Cerebellar cortex (tissue), 1 donor: Measurements from ENCODE around the gene LTK.

Experiments
- DNase-seq: peaks from one replicate; pipeline ENCODE4 v3.0.0-alpha.2; 2015; ENCODE audit warnings: low spot score

LTK gene

GRCh38 chr15:41498657-41499056 lies 15.0 kb downstream of the LTK start:
- DNase-seq, result no peak

DNA sequence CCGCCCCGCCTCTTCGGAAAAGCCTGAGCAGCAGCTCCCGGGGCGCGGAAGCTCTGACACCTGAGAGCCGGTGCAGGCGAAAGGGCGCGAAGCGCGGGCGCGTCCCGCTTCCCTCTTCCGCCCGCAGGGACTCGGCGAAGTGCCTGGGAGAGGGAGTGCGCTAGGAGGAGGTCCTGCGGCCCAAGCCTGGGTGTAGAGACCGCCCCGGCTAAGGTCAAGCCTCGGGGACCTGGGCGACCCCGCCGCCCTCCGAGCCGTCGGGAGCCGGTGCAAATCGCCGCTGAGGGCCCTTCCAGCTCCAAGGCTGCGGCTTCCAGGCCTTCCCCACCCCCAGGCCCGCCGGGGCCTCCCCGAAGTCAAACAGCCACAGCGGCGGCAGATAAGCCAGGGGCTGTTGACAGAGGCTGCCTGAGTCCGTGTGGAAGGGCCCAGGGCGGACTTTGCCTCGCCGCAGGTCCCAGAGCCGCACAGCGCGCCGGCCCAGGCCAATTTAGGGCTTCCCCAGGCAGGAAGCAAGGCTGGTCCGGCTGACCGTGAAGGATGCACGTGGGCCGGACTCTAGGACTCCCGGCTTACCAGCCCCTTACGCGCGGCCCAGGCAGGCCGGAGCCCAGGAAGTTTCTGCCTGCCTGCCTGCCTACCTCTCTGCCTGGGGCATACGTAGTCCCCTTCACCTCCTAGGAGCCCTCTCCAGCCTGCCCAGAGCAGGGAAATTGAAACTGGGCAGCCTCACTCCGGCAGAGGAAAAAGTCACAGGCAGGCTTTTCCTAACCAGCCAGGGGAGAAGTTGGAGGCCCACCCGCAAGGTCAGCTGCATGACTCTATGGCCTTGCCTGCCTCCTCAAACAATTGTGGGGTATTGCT lies 17.7 kb downstream of the LTK start:
- no peak for DNase-seq

- no peak for DNase-seq
These were observed 18.5 kb downstream of the LTK start for GRCh38 chr15:41494922-41495735.

GRCh38 chr15:41494190-41494921 lies 19.3 kb downstream of the LTK start:
- no peak for DNase-seq

GRCh38 chr15:41493902-41494189 lies 19.8 kb downstream of the LTK start:
- DNase-seq, result no peak

GRCh38 chr15:41493205-41493901 lies 20.3 kb downstream of the LTK start, which contains the start of gene ITPKA:
ITPKA (plus strand) TSS chr15:41493874; CDS start chr15:41493928, 54 bp downstream.
- peak; percentile 57 for DNase-seq

DNA sequence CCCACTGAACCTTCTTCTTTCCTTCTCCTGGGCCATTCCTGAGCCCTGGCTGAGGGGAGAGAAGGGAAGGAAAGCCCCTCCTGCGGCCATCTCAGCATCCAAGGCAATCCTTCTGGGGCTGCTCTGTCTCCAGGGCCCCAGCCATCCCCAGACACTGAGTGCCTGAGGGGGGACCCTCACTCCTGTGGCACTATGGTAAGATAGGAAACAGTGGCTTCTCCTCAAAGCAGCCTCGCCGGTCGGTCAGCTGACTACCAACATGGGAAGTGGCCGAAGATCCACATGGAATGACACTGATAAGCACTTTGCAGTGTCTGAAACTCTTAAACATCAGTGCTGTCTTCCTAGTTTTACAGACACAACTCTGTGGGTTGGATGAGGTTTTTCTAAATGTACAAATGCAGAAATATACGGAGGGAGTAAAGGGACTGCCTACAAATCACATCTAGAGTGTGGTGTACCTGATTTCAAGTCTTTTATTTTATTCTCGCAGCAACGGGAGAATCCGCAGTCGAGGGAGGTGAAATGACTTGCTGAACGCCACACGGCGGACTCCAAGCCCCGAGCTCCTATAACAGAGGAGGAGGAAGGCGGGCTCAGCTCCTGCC lies 20.9 kb downstream of the LTK start:
- no peak for DNase-seq

- DNase-seq, result no peak
These were observed 21.7 kb downstream of the LTK start for GRCh38 chr15:41491889-41492288.

DNA sequence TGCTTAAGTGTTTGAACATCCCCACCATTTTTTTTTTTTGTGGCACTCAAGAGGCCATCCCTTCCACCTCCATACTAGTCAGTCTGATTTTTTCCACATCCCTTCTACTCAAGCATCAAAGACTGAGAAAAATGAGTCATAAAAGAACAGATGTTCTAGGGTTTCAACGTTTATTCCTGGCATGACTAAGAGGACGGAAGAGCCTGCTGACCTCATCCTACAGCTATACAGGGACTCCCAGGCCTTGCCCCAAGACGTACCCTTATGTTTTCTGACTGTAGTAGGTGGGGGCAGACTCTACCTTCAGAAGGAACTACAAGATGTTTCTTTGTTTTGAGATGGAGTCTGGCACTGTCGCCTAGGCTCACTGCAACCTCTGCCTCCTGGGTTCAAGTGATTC lies 23.3 kb downstream of the LTK start:
- DNase-seq, result no peak

DNA sequence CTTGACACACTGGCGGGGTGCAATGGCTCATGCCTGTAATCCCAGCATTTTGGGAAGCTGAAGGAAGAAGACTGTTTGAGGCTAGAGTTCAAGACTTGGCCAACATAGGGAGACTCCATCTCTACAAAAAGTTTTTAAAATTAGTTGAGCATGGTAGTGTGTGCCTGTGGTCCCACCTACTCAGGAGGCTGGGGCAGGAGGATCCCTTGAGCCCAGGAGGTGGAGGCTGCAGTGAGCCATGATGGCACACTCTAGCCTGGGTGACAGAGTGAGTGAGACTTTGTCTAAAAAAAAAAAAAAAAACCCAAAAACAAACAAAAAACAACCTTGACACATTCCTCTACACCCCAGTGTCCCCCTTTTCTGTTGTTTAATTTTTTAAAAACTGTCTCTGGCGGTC lies 24.0 kb downstream of the LTK start:
- DNase-seq, result no peak

DNA sequence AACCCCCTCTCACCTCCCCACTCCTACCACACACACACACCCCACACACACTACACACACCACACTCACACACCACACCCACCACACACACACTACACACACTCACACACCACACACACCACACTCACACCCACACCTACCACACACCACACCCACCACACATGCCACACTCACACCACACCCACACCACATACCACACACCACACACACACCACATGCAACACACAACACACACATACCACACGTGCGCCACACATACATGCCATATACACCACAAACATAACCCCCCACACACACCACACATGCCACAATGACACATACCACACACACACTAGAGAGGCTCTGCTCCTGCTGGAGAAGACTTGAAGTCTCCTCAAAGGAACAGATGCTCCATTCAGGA lies 25.8 kb downstream of the LTK start:
- no peak for DNase-seq

- no peak for DNase-seq
These were observed 26.2 kb downstream of the LTK start for GRCh38 chr15:41487381-41487780.

DNA sequence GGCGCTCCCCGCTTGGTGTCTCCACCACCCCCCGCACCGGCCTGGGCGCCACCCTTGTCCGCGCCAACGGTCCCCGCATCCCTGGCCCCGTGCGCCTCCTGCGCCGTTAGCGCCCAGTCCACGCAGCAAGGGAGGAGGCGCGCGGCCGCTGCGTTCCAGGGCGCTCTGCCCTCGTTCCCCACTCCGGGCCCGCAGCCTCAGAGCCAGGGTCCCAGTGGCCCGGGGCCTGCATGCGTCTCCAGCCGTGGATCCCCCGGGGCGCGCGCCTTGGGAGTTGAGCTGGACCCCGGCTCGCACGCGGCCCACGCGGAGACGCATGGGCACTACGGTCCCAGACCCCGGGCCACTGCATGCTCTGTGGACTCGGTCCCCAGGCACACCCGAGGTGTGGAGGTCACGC lies 27.3 kb downstream of the LTK start:
- DNase-seq, result no peak

DNA sequence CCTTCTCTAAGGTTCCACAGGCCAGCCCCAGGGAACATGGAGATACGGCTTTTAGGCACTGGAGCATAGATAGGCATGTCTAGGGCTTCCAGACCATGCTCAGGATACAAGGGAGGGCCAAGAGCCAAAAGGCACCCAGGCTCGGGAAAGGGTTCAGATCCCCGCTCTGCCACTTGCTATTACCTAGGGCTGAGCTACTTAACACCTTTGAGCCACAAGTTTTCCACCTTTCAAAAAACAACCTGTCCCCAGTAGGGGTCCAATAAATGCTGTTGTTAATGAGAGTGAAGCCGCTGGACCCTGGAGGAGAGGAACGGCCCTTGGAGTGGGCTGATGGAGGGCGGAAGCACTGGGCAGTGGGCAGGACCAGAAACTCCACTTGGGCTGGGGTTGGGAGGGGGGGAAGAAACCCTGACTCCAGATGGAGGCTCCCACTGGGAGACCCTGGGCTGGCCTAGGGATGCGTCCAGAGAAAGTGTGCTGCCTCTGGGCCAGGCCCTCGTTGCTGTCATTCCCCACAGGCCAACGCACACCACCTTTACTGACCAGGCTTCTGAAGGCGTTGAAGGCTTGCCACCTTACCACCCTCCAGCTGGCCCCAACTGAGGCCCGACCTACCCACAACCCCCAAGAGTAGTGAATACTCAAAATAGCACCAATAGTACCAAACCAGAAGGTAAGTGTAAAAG lies 28.5 kb downstream of the LTK start:
- no peak for DNase-seq

- DNase-seq, result no peak
These were observed 30.1 kb downstream of the LTK start for GRCh38 chr15:41483519-41483918.

GRCh38 chr15:41483115-41483514 lies 30.5 kb downstream of the LTK start:
- DNase-seq, result no peak

DNA sequence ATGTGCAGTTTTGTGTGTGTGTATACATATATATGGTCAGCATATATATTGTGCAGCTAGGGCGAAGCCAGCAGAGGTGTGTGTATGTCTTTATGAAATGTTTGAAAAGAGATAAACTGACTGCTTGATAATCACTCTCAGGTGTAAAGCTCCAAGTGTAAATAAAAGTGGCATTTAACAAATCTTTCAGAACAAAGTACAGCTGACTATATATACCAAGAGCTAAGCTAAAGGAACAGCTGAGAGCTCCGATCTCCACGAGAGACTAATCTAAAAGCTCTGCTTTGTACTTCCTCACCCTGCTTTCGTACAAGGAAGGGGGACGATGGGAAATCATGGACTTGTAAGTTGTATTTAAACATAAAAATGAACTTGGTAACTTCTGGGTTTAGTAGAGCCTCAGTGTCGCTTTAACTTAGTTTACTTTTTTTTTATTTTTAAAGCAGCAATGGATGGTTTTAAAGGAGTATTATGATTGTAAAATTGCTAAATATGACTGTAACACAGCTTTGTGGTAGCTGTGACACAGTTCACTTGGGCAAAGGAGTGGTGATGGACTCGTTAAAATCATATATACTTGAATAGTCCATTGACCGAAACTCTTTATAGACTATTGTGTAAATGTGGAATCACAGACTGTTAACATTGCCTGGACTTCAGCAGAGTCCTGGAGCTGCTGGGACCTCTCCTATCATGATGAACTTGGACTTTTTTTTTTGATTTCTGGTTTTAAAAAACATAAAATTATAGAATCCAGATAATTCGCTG lies 31.3 kb downstream of the LTK start:
- DNase-seq, result no peak

DNA sequence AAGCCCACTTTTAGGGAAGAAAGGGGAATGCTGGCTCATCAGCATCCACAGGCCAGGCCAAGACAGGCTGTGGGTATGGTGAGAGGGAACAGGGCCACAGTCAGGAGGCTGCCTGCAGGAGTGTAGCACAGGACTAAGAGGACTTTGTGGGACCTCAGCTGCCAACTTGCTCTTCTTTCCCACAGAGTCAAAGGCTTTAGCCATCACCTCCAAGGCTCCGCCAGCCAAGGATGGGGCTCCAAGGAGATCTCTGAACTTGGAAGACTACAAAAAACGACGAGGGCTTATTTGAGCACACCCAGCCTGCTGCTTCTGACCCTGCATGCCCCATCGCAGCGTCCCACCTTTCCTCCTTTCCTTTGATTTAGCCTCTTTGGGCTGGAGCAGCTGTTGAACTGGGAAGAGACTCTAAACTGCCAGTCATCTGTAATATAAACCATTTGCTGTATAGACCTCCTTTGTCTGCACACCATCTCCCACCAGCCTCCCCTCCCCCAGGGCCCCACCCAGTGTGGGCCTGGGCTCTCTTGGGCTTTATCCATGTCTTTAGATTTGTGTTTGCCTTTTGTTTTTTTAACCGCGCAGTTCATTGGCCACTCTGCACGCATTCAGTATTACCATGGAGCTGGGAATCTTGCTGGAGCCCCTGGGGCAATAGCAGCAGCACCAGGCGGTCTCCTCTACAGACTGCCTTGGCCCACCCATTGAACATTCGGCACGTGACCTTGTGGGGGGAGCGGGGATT lies 33.1 kb downstream of the LTK start:
- DNase-seq, result no peak

- no peak for DNase-seq
These were observed 37.1 kb downstream of the LTK start for GRCh38 chr15:41476416-41477048.
